Effector memory CD4-positive, alpha-beta T cell (primary cell): Measurements from ENCODE around the gene TARM1.

ENCODE experiments used
- DNase-seq, 3 donors: peaks; one replicate each; pipeline ENCODE4 v3.0.0-alpha.2; 2020
- H3K27ac ChIP-seq: 2 replicates; pipeline ENCODE4 v1.7.0; 2013; ENCODE audit warnings: mild to moderate bottlenecking, low read length, moderate library complexity; ENCODE audit not compliant: insufficient read depth, poor library complexity, severe bottlenecking
- H3K27me3 ChIP-seq: replicated peaks from 2 replicates; pipeline ENCODE4 v1.7.0; 2013; ENCODE audit warnings: mild to moderate bottlenecking, low read length; ENCODE audit not compliant: insufficient read depth, control insufficient read depth, poor library complexity, severe bottlenecking
- H3K36me3 ChIP-seq: 2 replicates; pipeline ENCODE4 v1.7.0; 2013; ENCODE audit warnings: mild to moderate bottlenecking, low read length, moderate library complexity; ENCODE audit not compliant: control insufficient read depth, insufficient read depth
- H3K4me1 ChIP-seq: 2 replicates; pipeline ENCODE4 v1.7.0; 2013; ENCODE audit warnings: low read length, mild to moderate bottlenecking; ENCODE audit not compliant: control insufficient read depth, insufficient read depth, poor library complexity, severe bottlenecking
- H3K4me3 ChIP-seq: 2 replicates; pipeline ENCODE4 v1.7.0; 2013; ENCODE audit warnings: low read length, low read depth, mild to moderate bottlenecking; ENCODE audit not compliant: insufficient read depth, poor library complexity, severe bottlenecking
- H3K9me3 ChIP-seq: 2 replicates; pipeline ENCODE4 v1.7.0; 2013; ENCODE audit warnings: mild to moderate bottlenecking, low read length, moderate library complexity; ENCODE audit not compliant: control insufficient read depth

Gene TARM1

GRCh38 chr19:54115109-54116063 is 34.2 kb upstream of the TARM1 start, which contains the start of the genes PRPF31 and TFPT:
Gene PRPF31, plus strand, starts transcription at chr19:54115754. Its CDS starts 2,525 bp downstream, at chr19:54118279.
Gene TFPT, minus strand, starts transcription at chr19:54115657. Its CDS starts 388 bp downstream, at chr19:54115269.
- no peaks in the 10 kb centered on the region for H3K9me3 ChIP-seq
- peak within 1 kb of the TSS; percentile 78 for H3K4me3 ChIP-seq
- peaks cover 22% of the 10 kb centered on the region for H3K36me3 ChIP-seq
- no peaks in the 10 kb centered on the region for H3K27me3 ChIP-seq
- DNase-seq = peak; percentile 89 to 95 (median 92)
- peaks cover 12% of the 10 kb centered on the region for H3K4me1 ChIP-seq
- peak within 1 kb of the TSS; percentile 83 for H3K27ac ChIP-seq

GRCh38 chr19:54114340-54115108 is 33.4 kb upstream of the TARM1 start:
- H3K4me3 ChIP-seq = peak overlapping the region; percentile 78
- peaks cover 24% of the 10 kb centered on the region for H3K36me3 ChIP-seq
- peak in 2 of 3 donors; percentile 29 to 44 for DNase-seq
- H3K4me1 ChIP-seq = peaks cover 12% of the 10 kb centered on the region
- H3K9me3 ChIP-seq = no peaks in the 10 kb centered on the region
- H3K27me3 ChIP-seq = no peaks in the 10 kb centered on the region
- H3K27ac ChIP-seq = peak overlapping the region; percentile 83

DNA sequence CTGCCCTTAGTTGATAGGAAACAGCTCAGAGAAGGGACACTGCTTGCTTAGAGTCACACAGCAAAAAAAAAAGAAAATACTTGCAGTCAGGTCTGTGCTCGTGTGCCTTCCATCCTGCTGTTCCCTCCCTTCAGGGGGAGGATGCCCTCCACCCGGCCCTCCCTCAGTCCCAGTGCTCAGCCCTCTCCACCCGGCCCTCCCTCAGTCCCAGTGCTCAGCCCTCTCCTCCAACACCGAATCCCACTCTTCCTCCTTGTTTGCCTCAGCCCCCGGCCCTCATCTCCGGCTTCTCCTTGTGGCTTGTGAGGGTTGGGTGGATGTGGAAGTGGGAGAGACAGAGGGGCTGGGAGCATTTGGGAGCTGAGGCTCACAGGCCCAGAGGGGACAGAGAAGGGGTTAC is 28.5 kb upstream of the TARM1 start:
- H3K4me1 ChIP-seq = peaks cover 2% of the 10 kb centered on the region
- H3K9me3 ChIP-seq = no peaks in the 10 kb centered on the region
- H3K36me3 ChIP-seq = peaks cover 51% of the 10 kb centered on the region
- no peaks in the 10 kb centered on the region for H3K27me3 ChIP-seq
- DNase-seq = no peak
- H3K27ac ChIP-seq = no peak overlapping the region
- H3K4me3 ChIP-seq = no peak overlapping the region

DNA sequence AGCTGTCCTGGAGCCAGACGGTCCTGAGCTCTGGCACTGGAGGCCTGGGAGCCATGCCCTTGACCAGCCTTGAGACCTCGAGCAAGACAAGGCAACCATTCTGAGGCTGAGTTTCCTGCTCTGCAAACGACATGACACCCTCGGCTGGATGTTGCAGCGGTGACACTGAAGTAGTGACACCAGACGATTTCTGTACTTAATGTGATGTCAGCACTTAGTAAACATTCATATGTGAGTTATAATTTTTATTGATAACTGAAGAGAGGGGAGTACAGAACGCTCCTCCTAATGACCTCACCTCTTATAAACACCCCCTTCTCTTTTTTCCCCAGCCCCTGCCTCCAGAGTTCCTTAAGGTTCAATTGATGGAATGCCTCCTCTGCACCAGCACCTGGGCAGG is 27.3 kb upstream of the TARM1 start:
- Histone ChIP-seq H3K4me1 (peaks cover 1% of the 10 kb centered on the region), H3K27me3 (no peaks in the 10 kb centered on the region), H3K4me3 (no peak overlapping the region), H3K27ac (no peak overlapping the region), H3K36me3 (peaks cover 51% of the 10 kb centered on the region), H3K9me3 (no peaks in the 10 kb centered on the region)
- DNase-seq = no peak

- Histone ChIP-seq H3K4me1 (peaks cover 4% of the 10 kb centered on the region), H3K27ac (no peak overlapping the region), H3K9me3 (no peaks in the 10 kb centered on the region), H3K4me3 (no peak overlapping the region), H3K27me3 (no peaks in the 10 kb centered on the region), H3K36me3 (peaks cover 51% of the 10 kb centered on the region)
- DNase-seq = no peak
These were observed 26.8 kb upstream of the TARM1 start for GRCh38 chr19:54107876-54108490.

DNA sequence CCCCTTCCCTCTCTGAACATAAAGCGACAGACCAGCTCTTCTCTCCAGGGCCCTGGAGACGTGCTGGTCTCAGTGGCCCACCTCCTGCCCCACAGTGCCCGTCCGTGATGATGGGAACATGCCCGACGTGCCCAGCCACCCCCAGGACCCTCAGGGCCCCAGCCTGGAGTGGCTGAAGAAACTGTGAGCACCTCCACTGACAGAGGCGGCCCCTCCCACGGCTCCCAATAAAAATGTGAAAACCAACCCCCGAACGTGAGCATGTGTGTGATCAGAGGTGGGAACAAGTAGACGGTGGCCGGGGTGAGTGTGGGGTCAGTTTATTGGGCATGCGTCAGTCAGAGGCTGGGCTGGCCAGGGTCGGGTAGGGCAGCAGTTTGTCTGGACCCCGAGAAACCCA is 25.6 kb upstream of the TARM1 start:
- Histone ChIP-seq H3K27ac (no peak overlapping the region), H3K4me1 (peaks cover 4% of the 10 kb centered on the region), H3K27me3 (no peaks in the 10 kb centered on the region), H3K36me3 (peaks cover 51% of the 10 kb centered on the region), H3K4me3 (no peak overlapping the region), H3K9me3 (no peaks in the 10 kb centered on the region)
- DNase-seq = no peak

DNA sequence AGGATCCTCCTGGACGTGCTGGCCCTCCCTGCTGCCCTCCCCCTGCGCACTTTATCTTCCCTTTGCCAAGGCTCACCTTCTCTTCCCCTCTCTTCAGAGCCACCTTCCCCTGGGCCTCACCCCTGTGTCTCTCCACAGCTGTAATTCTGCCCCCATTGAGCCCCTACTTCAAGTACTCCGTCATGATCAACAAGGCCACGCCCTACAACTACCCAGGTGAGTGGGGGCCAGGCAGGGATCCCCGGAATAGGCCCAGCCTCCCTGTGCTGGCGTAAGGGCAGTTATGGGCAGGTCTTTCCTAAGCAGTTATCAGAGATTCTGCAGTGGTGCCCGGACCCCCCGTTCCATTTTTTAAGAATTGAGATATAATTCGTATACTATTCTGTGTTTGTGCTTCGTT is 24.6 kb upstream of the TARM1 start:
- peaks cover 4% of the 10 kb centered on the region for H3K4me1 ChIP-seq
- H3K27me3 ChIP-seq = no peaks in the 10 kb centered on the region
- H3K36me3 ChIP-seq = peaks cover 48% of the 10 kb centered on the region
- no peak overlapping the region for H3K27ac ChIP-seq
- no peak for DNase-seq
- H3K4me3 ChIP-seq = no peak overlapping the region
- H3K9me3 ChIP-seq = no peaks in the 10 kb centered on the region

GRCh38 chr19:54104998-54105715 is 24.0 kb upstream of the TARM1 start:
- Histone ChIP-seq H3K4me3 (no peak overlapping the region), H3K27me3 (no peaks in the 10 kb centered on the region), H3K4me1 (peaks cover 4% of the 10 kb centered on the region), H3K9me3 (no peaks in the 10 kb centered on the region), H3K36me3 (peaks cover 41% of the 10 kb centered on the region), H3K27ac (no peak overlapping the region)
- no peak for DNase-seq

DNA sequence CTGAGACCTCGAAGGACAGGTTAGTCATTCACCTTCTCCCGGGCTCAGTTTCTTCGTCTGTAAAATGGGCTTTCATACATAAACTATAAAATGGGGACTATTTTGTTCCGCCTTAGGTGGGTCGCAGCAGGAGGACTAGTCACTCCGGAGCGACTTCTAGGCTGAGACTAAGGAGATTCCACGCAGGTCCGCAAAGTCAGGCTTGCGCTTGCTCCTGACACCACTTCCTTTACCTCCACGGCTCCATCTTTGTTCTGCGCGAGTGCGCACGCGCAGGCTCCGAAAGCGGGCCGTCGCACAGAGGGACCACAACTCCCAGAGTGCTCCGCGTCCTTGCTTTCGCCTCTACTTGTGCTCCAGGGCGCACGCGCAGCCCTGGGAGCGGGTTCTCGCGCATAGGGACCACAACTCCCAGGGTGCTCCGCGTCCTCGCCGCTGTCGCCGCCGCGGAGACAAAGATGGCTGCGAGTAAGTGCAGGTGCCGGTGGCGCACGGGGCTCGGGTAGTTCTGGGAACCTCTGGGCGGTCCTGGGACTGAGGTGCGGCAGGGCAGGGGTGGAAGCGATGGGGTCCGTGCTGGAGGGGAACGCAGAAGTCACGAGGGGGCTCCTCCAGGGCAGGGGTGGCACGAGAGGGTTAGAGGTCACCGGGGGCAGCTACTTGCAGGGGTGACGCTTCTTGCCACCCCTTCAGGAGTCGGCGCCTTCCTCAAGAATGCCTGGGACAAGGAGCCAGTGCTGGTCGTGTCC is 21.4 kb upstream of the TARM1 start, which contains the start of gene NDUFA3:
Gene NDUFA3 (plus strand): TSS at position 435 of the 749 bp plus-strand sequence. CDS start 24 bp downstream, at position 459.
- H3K27ac ChIP-seq = peak within 1 kb of the TSS; percentile 69
- peaks cover 16% of the 10 kb centered on the region for H3K36me3 ChIP-seq
- H3K9me3 ChIP-seq = no peaks in the 10 kb centered on the region
- H3K27me3 ChIP-seq = no peaks in the 10 kb centered on the region
- DNase-seq = peak; percentile 96 to 98 (median 96)
- peaks cover 4% of the 10 kb centered on the region for H3K4me1 ChIP-seq
- H3K4me3 ChIP-seq = peak within 1 kb of the TSS; percentile 84
